Esophagus mucosa (tissue), 1 donor: Measurements from ENCODE around the gene CACNB2. TPM values are rescaled to one million over a fixed set of nuclear protein-coding genes. Genes with fewer than 3 reads are reported as not detected.

Source experiments
- ATAC-seq: fragments of 200-7000 bp; cut with Tn5 transposase; one replicate; pipeline ENCODE4 v1.9.1; 2020
- total RNA-seq: library from RNA; stranded (reverse); gene quantifications from one replicate; pipeline ENCODE4 v1.2.4, GENCODE V29; 2023
- donor health status: DM: yes; HTN: yes; CAD: no.

The CACNB2 gene
- total RNA-seq, 1 donor from 2014 or later, result 0.40 TPM

DNA sequence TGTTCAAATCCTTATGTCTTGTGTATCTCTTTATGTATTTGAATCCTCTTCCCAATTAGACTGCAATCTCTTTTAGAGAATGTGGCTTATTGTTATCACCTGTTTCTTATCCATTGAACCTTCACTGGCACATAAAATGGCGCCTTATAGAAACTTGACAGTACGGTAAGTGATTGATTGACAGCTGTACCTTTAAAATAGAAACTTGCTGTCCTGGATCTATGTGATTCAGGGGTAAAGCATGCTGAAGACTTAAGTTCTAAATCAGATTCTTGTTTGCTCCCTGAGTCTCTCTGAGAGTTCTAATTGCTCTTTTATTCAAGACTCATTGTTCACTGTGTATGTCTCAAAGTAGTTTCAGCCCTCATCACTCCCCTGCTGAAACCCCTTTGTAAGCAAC is 91.3 kb downstream of the CACNB2 start:
- ATAC-seq, result no peak

DNA sequence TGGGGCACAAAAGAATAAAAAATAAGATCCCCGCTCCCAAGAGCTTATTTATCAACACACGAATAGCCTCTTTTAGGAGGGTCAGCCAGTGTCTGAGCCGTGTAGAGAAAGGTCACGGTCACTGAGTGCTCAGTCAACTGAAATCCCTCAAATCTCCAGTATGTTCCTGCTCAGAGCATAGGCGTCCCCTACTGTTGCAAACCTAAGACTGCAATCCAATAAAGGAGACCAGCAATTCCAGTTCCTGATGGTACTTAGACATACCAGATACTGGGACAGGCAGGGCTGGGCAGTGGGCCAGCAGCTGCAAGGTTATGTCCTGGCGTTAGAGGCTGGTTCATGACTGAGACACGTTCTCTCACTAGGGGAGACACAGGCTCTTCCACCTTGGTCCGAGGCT is 93.6 kb downstream of the CACNB2 start:
- no peak for ATAC-seq

DNA sequence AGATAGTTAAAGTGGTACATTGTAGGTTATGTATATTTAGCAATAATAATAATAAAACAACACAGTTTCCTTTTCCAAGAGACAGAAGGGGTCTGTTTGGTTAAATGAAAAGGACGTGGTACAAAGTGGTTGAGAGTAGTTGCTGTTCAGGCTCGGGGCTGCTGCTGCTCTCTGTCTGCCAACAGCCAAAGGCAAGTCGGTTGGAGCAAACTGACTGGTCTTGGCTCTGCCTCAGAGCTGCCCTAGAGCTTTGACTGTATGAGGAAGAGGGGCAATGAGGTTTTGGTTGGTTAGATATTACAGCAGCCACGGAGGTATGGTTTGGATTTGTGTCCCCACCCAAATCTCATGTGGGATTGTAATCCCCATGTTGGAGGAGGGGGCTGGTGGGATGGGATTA is 95.3 kb downstream of the CACNB2 start:
- ATAC-seq, result no peak

DNA sequence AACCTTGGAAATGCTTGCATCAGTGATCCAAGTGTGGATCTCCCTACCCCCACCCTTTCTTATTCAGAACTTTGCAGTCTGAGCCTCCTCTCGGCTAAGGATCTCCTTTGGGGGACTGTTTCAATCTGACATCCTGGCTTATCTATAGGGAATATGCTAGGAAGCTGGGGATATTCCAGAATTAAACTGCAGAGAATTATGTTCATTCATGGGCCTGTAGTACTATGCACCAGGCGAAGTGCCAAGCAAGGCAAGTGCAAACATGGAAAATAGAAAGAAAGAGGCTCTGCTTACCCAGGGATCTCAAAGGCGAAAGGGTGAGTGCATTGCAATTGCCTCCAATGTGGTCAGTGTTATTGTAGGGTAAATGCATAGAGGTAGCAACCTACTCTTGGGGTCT is 96.5 kb downstream of the CACNB2 start:
- no peak for ATAC-seq

DNA sequence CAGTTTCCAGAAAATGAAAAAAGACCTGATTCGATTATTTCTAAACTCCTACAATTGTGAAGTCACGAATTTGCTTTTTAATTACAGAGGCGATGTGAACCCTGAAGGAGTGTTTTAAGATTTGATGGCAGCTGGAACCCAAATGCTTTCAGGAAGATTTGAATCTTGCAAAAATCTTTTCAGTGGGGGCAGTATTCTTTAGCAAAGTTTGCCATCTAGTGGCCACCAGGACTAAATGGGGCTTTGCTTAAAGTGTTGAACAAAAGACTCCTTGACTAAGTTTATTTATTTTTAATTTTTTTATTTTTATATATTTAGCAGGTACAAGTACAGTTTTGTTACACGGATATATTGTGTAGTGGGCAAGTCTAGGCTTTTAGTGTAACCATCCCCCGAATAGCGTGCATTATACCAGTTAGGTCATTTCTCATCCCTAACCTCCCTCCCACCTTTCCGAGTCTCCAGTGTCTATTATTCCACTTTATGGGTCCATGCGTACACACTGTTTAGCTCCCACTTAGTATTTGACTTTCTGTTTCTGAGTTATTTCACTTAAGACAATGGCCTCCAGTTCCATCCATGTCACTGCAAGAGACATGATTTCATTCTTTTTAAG is 98.8 kb downstream of the CACNB2 start:
- no peak for ATAC-seq

DNA sequence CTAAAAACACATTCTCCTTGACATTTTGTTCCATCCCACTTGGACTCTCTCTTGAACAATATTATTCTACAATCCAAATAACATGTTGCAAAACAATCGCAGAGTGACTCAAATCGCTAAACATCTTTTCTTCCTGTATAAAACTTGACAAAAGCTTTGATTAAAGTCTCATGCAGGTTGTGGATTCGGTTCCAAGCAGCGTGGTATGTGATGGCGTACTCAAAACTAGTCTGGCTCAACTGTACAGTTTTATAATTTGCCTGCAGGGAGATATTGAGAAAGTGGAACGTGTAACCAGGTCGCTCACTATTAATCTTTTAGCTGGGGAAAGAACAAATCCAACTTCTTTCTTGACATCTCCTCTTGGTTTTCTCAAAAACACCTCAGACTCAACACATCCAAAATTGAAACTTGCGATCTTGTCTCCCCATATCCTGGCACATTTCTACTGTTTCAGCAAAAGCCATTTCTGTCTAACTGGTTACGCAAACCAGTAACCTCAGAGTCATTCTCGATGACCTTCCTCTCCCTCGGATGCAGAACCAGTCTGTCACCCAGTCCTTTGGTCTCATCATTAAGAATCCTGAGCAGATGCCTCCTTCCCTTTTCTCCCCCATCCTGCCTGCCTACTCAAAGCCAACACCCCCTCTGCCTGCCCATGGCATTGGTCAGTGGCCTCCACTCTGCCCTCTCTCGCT is 100.1 kb downstream of the CACNB2 start:
- no peak for ATAC-seq

DNA sequence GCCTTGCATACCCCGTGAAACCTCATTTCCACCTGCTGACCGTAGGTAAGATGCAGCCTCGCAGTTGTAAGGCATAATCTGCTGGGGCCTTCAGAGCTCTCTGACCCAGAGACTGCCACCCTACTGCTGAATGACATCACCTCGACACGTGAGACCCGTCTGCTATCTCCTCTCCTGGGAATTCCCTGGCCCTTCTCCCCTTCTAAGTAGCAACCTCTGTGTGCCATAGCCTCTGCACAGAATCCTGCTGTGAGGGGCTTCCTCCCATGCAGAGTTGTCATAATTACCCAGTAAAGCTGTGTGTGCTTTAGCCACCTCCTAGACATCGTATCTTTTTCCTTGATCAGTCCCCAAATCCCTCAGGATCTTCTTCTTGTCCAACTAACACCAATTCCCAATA is 106.7 kb downstream of the CACNB2 start:
- no peak for ATAC-seq

DNA sequence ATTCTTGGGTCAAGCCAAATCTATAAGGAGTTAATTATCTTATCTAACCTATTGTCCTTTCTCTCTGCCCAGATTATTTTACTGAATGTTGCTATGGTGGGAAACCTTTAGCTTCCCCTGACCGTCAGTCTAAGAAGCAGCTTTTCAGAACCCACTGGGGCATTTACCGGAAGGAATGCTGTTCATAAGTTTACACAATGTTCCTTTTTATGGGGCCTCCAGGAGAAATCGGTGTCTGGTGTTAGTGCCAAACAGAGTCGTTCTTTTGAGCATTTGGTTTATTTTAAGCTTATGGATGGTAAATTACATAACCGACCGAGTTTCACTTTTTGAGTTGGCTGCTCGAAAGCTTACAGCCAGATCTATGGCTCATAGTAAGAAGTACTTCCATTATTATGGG is 111.9 kb downstream of the CACNB2 start:
- ATAC-seq, result no peak

DNA sequence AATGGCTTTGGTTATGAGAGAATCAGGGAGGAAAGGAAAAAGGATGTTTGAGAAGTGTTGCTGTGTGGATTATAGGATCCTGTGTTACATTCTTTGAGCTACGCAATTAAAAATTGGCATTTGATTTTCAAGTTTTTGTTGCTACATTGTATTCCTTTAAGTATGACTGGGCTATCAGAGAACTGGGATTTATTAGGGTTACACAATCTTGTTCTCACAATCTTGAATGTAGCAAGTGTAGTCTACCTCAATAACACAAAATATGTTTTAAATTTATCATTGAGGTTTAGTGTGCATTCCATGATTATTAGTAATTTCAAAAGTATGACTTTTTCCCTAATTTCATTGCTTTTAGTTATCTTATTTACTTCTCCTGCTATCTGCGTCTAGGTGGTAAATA is 113.9 kb downstream of the CACNB2 start:
- ATAC-seq, result no peak

DNA sequence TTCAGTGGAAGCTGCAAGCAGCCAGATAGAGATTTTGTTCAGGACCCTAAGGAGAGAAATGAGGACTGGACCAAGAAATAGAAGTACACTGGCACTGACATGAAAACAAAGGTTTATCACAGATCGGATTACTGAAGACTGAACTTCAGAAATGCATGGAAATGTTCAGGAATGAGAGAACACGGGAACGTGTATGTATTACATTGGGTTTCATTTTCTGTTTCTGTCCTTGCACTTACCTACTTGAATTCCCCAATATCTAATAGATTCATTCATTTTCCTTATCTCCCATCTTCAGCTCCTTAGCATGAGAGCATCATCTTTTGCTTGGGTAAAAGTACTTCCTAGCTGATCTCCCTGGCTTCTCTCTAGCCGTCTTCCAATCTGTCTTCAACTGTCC is 114.5 kb downstream of the CACNB2 start:
- no peak for ATAC-seq

DNA sequence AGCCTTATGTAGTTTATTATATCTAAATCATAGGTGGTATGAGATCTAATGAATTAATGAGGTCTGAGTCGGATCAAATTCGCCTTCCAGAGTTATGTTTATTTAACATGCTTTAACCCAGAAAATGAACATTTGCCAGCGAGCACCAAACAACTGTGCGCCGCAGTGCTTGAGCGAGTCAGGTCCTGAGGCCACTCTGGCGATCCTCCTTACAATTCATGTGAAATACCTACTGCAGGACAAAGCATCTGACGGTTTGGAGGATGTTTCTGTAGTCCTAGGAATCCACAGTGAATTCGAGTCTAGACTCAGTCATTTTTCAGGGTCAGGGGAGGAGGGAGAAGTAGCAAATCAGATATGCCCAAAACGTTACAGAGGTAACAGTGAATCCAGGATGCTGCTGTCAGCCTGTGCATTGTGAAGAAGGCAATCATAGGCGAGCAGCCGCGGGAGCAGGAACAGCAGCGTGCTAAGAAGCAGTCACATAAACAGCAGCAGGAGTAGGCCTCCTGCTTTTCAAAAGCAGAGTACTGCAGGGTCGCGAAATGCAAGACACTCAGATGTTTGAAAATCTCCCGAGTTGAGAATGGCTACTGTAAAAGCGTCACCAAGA is 120.2 kb downstream of the CACNB2 start:
- no peak for ATAC-seq

DNA sequence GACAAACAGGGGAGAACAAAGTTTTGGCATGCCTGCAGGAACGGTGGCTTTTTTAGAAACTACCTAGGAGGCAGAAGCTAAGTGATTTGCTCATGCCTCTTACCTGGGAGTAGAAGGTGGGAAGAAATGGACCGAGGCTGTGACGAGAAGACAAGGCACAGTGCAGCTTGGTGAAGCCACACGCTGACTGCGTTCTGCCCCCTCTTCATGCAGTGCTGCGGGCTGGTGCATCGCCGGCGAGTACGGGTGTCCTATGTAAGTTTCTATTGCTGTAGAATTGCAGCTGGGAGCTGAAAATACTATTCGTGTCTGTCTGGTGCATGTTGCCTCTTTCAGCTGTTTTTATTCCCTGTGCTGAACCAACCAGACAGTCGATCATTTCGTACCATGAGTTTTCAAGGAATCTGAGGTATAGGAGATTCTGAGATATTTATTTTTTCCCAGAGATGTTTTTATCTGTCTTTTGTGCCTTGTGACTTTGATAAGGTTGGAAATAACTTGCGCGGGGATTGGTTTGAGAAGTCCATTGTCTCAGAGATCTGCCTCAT is 120.9 kb downstream of the CACNB2 start:
- ATAC-seq, result no peak

DNA sequence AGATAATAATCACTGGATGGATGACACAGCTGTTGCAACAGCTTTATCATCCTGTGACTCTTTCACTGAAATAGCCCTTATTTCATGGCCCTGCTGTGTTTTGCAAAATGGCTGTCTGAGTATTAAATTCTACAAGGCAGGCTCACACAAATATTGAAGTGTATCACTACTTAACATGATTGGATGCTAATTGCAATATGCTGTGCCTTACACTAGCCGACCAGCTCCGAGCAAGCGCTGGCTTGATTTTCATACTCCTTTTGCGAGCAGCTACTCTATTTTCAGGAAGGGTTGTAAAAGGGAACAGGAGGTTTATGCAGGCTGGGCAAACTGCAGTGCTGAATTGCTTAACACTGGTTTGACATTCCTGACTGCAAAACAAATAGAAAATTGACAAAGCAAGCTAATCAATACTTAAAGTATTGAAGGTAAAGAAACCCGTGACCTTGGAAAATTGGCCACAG is 121.6 kb downstream of the CACNB2 start:
- ATAC-seq, result no peak

DNA sequence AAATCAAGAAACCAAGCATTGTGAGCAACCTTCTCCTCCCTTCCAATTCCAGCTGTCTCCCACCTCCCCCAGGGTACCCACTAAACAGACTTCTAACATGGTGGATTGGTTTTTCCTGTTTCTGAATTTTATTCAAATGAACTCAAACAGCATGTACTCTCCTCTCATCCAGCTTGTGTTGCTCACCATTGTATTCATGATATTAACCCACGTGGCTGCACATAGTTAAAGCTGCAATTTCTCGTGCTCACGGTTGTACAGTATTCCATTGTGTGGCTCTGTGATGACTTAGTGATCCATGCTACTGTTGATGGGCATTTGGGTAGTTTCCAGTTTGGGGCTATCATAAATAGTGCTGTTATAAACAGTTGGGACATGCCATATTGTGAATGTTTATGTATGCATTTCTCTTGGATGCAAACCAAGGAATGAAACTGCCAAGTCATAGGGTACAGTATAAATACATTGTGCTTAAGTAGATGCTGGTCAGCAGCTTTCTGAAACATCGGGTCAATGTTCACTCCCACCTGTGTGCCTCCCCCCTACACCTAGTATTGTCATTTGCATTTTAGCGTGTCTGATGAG is 124.3 kb downstream of the CACNB2 start:
- ATAC-seq, result no peak

DNA sequence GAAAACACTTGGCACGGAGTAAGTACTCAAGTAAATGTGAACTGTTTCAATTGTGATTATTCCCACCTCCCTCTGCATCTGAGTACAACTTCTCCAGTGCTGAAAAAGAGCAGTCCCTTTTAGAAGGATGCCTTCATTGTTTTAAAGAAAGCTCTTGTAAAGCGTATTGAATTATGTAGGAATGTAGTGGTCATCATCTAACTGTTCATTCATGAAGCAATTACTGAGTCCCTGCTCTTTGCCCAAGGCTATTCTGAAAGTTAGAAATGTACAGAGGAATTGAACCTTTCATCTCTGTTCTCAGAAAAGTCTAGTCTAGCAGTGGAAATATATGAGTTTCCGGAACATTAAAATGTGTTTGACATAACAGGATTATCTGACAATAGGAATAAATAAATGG is 127.8 kb downstream of the CACNB2 start:
- no peak for ATAC-seq

DNA sequence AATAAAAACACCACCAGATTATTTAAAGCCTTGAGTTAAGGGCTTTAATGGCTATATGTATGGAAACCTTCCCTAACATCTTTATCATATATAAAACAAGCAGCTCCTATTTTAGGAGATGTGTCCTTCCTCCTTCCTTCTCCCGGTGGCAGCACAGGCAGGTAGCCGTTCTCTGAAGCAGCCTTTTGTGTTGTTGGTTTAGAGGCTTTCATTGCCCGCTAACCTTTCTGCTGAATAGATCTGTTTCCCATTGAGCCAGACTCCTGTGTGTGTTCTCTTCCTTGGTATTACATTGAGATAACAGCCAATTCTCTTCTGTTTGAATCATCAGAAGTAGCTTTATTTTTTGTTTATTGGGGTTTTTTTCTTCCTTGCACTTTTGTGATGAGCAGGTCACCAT is 131.3 kb downstream of the CACNB2 start:
- ATAC-seq, result no peak

DNA sequence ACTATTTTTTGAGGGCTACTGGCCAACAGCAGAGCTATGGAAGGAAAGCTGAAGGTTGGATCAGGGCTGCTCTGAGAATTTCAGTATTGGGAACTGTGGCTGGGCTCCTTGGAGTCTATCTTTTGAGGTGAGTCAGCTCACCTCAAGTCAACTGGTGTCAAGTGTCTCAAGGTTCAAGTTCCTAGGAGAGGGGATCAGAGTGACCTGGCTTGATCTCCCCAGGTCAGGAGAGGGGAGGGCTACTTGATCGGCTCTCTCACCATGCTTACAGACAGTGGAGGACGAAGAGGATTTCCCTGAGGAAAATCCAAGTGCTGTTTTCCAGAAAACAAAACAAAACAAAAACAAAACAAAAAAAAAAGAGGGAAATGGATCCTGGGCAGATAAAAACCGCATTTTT is 132.8 kb downstream of the CACNB2 start:
- no peak for ATAC-seq

DNA sequence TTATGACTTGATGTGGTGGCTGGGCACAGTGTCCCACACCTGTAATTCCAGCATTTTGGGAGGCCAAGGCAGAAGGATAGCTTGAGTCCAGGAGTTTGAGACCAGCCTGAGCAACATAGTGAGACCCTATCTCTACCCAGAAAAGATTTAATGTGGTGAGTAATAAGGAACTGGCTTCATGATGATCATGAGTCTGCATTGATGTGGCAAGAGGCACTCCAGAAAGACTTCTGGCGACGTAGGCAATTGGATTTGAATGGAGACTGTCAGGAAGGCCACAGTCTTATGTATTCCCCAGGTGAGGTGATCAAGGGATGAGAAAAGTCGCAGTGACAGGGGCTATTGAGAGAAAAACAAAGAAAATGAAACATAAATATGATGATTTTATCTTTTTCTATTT is 138.0 kb downstream of the CACNB2 start:
- ATAC-seq, result no peak

DNA sequence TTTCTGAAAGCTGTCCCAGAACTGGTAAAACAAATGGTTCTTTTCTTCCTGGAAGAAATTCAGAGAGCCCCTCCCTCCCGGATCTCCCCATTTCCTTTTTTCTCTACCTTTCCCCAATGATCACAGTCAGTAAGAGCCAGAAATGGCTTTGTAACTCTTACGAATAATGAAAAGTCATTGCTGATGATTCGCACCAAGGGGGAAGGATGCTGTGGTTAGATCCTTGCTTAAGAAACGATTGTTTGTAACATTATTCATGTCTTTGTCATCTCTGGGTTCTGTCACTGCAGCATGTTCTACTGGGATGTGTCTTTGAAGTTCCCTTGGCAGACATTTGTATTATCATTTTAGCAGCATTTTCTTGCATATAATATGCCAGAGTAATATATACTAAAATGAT is 138.9 kb downstream of the CACNB2 start:
- no peak for ATAC-seq

DNA sequence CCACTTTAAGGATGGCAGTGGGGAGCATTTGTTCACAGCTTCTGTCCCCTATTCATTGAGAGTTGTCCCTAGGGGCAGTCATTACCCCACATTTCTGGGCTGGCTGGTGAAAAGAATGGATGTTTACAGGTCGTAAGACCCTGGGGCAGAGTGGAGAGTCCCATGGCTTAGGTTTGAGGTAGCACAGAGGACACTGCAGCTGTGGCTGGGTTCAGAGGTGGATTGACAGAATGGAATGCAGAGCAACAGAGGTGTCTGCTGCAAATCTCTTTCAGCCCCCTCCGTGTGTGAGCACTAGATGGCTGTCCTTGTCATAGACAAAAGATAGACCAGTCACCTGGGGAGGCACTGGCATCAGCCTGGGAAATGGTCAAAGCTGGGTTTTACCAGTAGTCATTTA is 141.9 kb downstream of the CACNB2 start:
- ATAC-seq, result no peak

DNA sequence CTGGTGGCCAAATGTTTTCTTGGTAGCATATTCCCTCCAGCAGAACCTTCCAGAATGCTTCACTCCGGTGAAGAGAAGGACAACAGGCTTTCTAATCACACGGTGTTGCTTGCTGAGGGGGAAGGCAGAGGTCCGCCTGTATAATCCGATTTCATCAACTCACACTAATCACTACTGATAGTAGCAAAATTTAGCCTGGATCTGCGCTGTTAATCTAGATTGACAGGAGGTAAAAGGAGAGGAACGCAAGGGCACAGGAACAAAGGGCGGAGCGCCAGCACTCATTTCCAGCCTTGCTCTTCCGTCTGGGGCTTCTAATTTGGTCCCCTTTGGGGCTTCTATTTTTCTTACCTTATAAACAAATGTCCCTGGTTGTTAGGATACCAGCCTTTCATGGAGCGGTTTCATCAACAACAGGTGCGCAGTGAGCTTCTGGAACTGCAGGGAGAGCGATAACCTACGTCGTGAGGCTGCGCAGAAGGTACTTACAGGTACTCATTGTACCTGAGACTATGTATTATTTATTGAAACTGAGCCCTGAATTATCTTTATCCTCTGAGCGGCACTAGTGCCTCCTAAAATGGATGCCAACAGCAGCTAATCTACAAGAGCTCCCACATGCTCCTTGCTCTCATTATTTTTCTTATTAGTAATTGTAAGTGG is 150.6 kb downstream of the CACNB2 start:
- ATAC-seq, result no peak

DNA sequence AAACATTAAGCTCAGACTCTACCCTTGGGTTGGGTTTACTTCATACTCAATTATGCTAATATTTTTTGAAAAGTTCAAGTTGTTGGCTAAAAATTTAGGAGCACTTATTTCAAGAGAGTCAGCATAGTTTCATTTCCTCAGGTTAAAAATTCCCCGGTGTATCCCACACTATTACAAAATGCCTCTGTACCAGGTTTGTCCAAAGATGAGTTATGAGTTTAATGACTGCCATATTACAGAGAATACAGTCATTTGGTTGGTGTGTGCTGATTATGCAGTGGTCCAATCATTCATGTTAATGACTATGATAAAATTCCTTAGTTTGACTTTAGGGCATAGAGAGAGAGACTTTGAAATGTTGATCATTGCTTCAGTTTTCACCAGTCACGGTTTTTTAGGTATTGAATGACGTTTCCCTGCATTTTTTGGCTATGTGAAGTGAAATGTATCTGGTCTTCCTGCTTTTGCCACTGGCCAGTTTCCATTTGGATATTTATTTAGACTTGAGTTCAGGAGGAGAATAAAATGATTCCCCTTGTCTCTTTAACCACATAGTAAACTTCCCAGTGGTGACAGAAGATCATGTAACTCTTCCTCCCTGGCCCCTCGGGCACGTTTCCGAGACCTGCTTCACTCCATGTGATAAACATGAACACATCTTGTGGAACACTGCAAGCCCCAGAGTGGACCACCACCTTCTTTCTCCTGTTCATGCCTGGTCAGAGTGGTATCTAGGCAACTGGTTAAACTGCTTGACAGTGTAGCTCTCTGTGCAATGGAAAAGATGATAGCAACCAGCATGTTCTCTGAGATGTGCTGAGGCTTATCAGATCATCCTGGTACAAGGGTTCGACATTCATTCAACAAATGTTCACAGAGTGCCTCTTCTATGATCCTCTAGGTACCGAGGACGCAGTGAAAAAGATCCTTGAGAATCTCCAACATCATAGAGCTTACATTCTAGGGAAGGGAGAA is 153.6 kb downstream of the CACNB2 start:
- no peak for ATAC-seq
